ENCODE data around the gene TMEM120B. TPM values are rescaled to one million over a fixed set of nuclear protein-coding genes. Genes with fewer than 3 reads are reported as not detected.

Gene TMEM120B
- total RNA-seq, 2 experiments from 2014 or later = 7.6 to 8.2 TPM

GRCh38 chr12:121823101-121823726 is 110.7 kb downstream of the TMEM120B start:
- Mint-ChIP-seq H3K4me3 (no peak overlapping the region), H3K27me3 (ENCODE audit: low read depth) (no peaks in the 10 kb centered on the region), H3K27ac (no peak overlapping the region), H3K36me3 (ENCODE audit: low read depth) (peaks cover 50% of the 10 kb centered on the region), H3K4me1 (ENCODE audit: low read depth) (no peaks in the 10 kb centered on the region), H3K9me3 (ENCODE audit: insufficient read depth) (no peaks in the 10 kb centered on the region)
- ATAC-seq (no peak), DNase-seq (no peak)
- ChIA-PET POLR2A (interaction anchor here (1.6 kb wide), 1 partner anchor 28 kb away, joined by 11 read pairs; no protein-coding TSS in a partner anchor), CTCF (interaction anchor here (0.8 kb wide), 1 partner anchor 29 kb away, joined by 3 read pairs; no protein-coding TSS in a partner anchor)

DNA sequence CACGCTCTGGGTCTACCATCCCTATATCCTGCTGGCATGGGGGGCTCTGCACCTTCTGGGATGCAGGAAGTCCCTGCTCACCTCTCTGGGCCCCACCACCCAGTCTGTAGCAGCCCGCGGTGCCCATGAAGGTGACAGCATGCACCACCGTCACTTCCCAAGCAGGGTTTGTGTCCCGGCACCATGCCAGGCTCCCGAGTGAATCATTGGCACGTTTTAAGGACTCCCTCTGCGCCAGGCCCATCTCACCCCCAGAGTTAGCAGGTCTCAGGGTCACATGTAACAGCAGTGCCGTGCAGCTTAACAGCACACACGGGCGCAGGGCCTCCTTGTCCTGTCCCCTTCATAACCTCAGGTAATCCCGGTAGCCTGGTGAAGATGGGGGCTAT is 111.2 kb downstream of the TMEM120B start:
- Mint-ChIP-seq H3K27ac (no peak overlapping the region), H3K4me3 (no peak overlapping the region), H3K9me3 (ENCODE audit: insufficient read depth) (no peaks in the 10 kb centered on the region), H3K4me1 (ENCODE audit: low read depth) (no peaks in the 10 kb centered on the region), H3K36me3 (ENCODE audit: low read depth) (peaks cover 54% of the 10 kb centered on the region), H3K27me3 (ENCODE audit: low read depth) (no peaks in the 10 kb centered on the region)
- DNase-seq (no peak), ATAC-seq (no peak)
- ChIA-PET CTCF (interaction anchor here (0.8 kb wide), 1 partner anchor 29 kb away, joined by 3 read pairs; no protein-coding TSS in a partner anchor), POLR2A (interaction anchor here (1.6 kb wide), 1 partner anchor 28 kb away, joined by 11 read pairs; no protein-coding TSS in a partner anchor)

DNA sequence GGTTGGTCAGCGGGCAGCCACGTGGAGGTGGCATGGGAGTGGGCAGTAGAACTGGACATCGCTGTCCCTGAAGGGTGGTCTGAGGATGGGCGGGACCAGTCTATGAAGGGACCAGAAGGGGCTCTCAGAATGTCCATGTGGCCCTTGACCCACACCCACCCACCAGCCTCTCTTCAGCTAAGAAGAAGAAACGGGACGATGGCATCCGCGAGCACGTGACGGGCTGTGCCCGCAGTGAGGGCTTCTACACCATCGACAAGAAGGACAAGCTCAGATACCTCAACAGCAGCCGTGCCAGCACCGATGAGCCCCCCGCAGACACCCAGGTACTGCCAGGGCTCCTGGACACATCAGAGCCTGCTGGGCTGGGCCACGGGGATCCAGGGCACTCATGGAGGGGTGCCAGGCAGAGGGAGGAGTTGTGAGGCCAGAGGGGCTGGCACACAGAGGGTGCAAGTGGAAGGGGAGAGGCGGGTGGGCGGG is 112.5 kb downstream of the TMEM120B start:
- CTCF ChIA-PET = interaction anchor here (1.5 kb wide), 1 partner anchor 30 kb away, joined by 7 read pairs; no protein-coding TSS in a partner anchor
- DNase-seq = no peak
- no peak for ATAC-seq
- Mint-ChIP-seq H3K27ac (no peak overlapping the region), H3K4me3 (no peak overlapping the region), H3K36me3 (ENCODE audit: low read depth) (peaks cover 56% of the 10 kb centered on the region), H3K9me3 (ENCODE audit: insufficient read depth) (no peaks in the 10 kb centered on the region), H3K27me3 (ENCODE audit: low read depth) (no peaks in the 10 kb centered on the region), H3K4me1 (ENCODE audit: low read depth) (no peaks in the 10 kb centered on the region)
- POLR2A ChIA-PET = interaction anchor here (1.6 kb wide), 1 partner anchor 29 kb away, joined by 11 read pairs; no protein-coding TSS in a partner anchor

- no peaks in the 10 kb centered on the region for H3K4me1 Mint-ChIP-seq (ENCODE audit: low read depth)
- ChIA-PET CTCF (interaction anchor here (0.6 kb wide), 1 partner anchor 32 kb away, joined by 3 read pairs; the partner anchor contains the start of gene RHOF), POLR2A (interaction anchor here (0.9 kb wide), 1 partner anchor 12 kb away, joined by 3 read pairs; no protein-coding TSS in a partner anchor)
- H3K4me3 Mint-ChIP-seq = no peak overlapping the region
- H3K27ac Mint-ChIP-seq = no peak overlapping the region
- H3K9me3 Mint-ChIP-seq (ENCODE audit: insufficient read depth) = no peaks in the 10 kb centered on the region
- no peak for ATAC-seq
- peaks cover 59% of the 10 kb centered on the region for H3K36me3 Mint-ChIP-seq (ENCODE audit: low read depth)
- no peaks in the 10 kb centered on the region for H3K27me3 Mint-ChIP-seq (ENCODE audit: low read depth)
- DNase-seq = no peak
These were observed 114.0 kb downstream of the TMEM120B start for GRCh38 chr12:121826318-121827150.

GRCh38 chr12:121827351-121828099 is 115.0 kb downstream of the TMEM120B start:
- no peaks in the 10 kb centered on the region for H3K27me3 Mint-ChIP-seq (ENCODE audit: low read depth)

GRCh38 chr12:121828306-121828705 is 115.8 kb downstream of the TMEM120B start:
- CTCF ChIA-PET = interaction anchor here (1.2 to 1.9 kb wide), 2 partner anchors 9 to 34 kb away, joined by 3 to 8 read pairs; partner anchors contain the start of gene RHOF
- H3K4me3 Mint-ChIP-seq = no peak overlapping the region
- H3K4me1 Mint-ChIP-seq (ENCODE audit: low read depth) = no peaks in the 10 kb centered on the region
- peaks cover 63% of the 10 kb centered on the region for H3K36me3 Mint-ChIP-seq (ENCODE audit: low read depth)
- no peak overlapping the region for H3K27ac Mint-ChIP-seq
- no peaks in the 10 kb centered on the region for H3K9me3 Mint-ChIP-seq (ENCODE audit: insufficient read depth)
- H3K27me3 Mint-ChIP-seq (ENCODE audit: low read depth) = no peaks in the 10 kb centered on the region
- no peak for ATAC-seq
- POLR2A ChIA-PET = no interaction called here
- DNase-seq = no peak

More at GRCh38 chr12:121827351-121828099, 115.0 kb downstream of the TMEM120B start:
- POLR2A ChIA-PET = interaction anchor here (0.9 kb wide), 1 partner anchor 11 kb away, joined by 3 read pairs; no protein-coding TSS in a partner anchor
- DNase-seq (no peak), ATAC-seq (no peak)
- H3K4me3 Mint-ChIP-seq = no peak overlapping the region
- H3K9me3 Mint-ChIP-seq (ENCODE audit: insufficient read depth) = no peaks in the 10 kb centered on the region
- H3K27ac Mint-ChIP-seq = no peak overlapping the region
- no peaks in the 10 kb centered on the region for H3K4me1 Mint-ChIP-seq (ENCODE audit: low read depth)
- H3K36me3 Mint-ChIP-seq (ENCODE audit: low read depth) = peaks cover 62% of the 10 kb centered on the region
- CTCF ChIA-PET = interaction anchor here (0.8 to 1.9 kb wide), 3 partner anchors 10 to 61 kb away, joined by 3 to 8 read pairs (median 3); partner anchors contain the start of genes PSMD9 and RHOF

DNA sequence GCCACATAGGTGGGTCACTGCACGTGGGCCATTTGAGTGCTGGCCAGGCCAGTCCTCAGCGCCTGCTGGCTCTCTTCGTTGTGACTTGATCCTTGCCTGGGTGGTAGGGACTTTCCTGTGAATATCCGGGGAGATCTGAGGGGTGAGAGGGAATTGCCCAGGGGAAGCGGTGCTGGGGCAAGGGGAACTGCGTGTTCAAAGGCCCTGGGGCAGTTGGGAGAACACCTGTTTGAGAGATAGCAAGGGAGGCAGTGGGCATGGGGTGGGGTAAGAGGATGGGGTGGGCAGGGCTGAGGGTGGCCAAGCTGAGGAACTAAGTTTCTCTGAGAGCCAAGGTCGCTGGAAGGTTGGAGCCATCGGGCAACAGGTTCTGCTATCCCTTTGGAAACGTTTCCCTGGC is 116.3 kb downstream of the TMEM120B start:
- no peak overlapping the region for H3K27ac Mint-ChIP-seq
- ChIA-PET CTCF (interaction anchor here (1.2 to 1.9 kb wide), 2 partner anchors 8 to 34 kb away, joined by 3 to 8 read pairs; partner anchors contain the start of gene RHOF), POLR2A (interaction anchor here (0.9 kb wide), 1 partner anchor 60 kb away, joined by 3 read pairs; the partner anchor contains the start of gene PSMD9)
- peaks cover 58% of the 10 kb centered on the region for H3K36me3 Mint-ChIP-seq (ENCODE audit: low read depth)
- ATAC-seq (no peak), DNase-seq (no peak)
- no peaks in the 10 kb centered on the region for H3K4me1 Mint-ChIP-seq (ENCODE audit: low read depth)
- H3K9me3 Mint-ChIP-seq (ENCODE audit: insufficient read depth) = no peaks in the 10 kb centered on the region
- H3K4me3 Mint-ChIP-seq = no peak overlapping the region
- no peaks in the 10 kb centered on the region for H3K27me3 Mint-ChIP-seq (ENCODE audit: low read depth)

DNA sequence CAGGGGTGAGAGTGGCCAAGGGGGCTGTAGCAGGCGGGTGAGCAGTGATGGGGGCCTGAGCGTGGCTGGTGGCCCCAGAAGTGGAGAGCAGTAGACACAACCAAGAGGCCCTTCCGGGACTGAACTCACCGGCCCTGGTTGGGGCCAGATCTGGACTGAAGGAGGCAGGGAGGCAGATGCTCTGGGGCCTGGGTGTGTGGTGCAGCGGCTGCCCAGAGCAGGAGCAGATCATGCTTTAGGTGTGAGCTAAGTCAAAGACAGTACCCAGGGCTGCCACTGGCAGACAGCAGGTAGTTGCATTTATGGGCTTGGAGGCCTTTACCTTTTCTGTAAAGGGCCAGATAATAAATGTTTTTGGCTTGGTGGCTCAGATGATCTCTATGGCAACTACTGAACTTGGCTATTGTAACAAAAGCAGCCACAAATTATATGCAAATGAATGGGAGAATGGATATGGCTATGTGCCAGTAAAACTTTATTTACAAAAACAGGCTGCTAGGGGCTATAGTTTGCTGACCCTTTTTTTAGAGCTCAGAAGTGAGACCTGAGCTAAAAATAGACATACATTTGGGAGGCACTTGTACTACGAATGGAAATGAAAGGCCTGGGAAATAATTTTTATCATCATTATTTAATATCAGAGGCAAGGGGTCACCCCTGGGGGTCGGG is 116.8 kb downstream of the TMEM120B start:
- peak overlapping the region; percentile 29 for H3K27ac Mint-ChIP-seq
- ATAC-seq = no peak
- H3K36me3 Mint-ChIP-seq (ENCODE audit: low read depth) = peaks cover 56% of the 10 kb centered on the region
- no peaks in the 10 kb centered on the region for H3K27me3 Mint-ChIP-seq (ENCODE audit: low read depth)
- H3K4me1 Mint-ChIP-seq (ENCODE audit: low read depth) = no peaks in the 10 kb centered on the region
- no peak for DNase-seq
- no peaks in the 10 kb centered on the region for H3K9me3 Mint-ChIP-seq (ENCODE audit: insufficient read depth)
- CTCF ChIA-PET = interaction anchor here (0.6 to 1.4 kb wide), 2 partner anchors 17 to 35 kb away, joined by 3 read pairs; no protein-coding TSS in a partner anchor
- POLR2A ChIA-PET = interaction anchor here (0.9 kb wide), 1 partner anchor 59 kb away, joined by 3 read pairs; the partner anchor contains the start of gene PSMD9
- no peak overlapping the region for H3K4me3 Mint-ChIP-seq

- Mint-ChIP-seq H3K27me3 (ENCODE audit: low read depth) (no peaks in the 10 kb centered on the region), H3K27ac (no peak overlapping the region), H3K4me3 (no peak overlapping the region), H3K9me3 (ENCODE audit: insufficient read depth) (no peaks in the 10 kb centered on the region), H3K4me1 (ENCODE audit: low read depth) (no peaks in the 10 kb centered on the region), H3K36me3 (ENCODE audit: low read depth) (peaks cover 52% of the 10 kb centered on the region)
- DNase-seq = no peak
- ATAC-seq = no peak
- ChIA-PET CTCF (interaction anchor here (0.6 to 1.4 kb wide), 2 partner anchors 18 to 35 kb away, joined by 3 read pairs; no protein-coding TSS in a partner anchor), POLR2A (no interaction called here)
These were observed 117.6 kb downstream of the TMEM120B start for GRCh38 chr12:121830134-121830533.

DNA sequence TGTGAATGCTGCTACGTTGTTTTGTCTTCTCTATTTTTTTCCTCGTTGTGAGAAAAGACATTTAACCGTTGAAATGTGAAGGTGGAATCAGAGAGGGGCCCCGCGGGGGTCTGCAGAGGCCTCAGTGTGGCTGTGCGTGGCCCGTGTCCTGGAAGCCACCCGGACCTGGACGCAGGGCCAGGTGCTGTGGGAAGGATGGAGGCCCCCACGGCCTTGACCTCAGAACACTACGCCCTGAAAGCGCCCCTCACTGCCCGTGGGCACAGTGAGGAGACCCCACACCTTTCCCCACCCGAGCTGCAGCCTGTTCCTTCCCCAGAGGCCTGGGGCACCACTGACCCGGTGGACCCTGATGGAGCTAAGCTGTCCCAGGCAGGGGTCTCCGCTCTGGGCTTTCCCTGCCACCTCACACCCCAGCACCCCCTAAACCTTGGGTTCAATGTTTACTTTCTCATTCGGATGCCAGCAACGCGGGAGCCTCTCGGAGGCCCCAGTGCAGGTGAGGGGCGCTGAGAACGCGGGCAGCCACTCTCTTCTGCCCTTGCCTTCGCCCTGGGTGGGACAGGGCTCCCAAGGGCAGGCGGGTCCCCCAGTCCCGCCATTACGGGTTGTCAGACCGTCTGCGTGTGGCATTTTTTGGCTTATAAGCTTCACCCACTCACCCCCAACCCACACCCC is 118.2 kb downstream of the TMEM120B start:
- Mint-ChIP-seq H3K36me3 (ENCODE audit: low read depth) (peaks cover 49% of the 10 kb centered on the region), H3K27me3 (ENCODE audit: low read depth) (no peaks in the 10 kb centered on the region), H3K4me3 (no peak overlapping the region), H3K9me3 (ENCODE audit: insufficient read depth) (no peaks in the 10 kb centered on the region), H3K4me1 (ENCODE audit: low read depth) (no peaks in the 10 kb centered on the region), H3K27ac (no peak overlapping the region)
- DNase-seq (no peak), ATAC-seq (no peak)
- ChIA-PET CTCF (interaction anchor here (1.4 kb wide), 1 partner anchor 18 kb away, joined by 3 read pairs; no protein-coding TSS in a partner anchor), POLR2A (no interaction called here)
